HepG2 (cell line): ENCODE results near the gene SIRPA. TPM values are rescaled to one million over a fixed set of nuclear protein-coding genes. Genes with fewer than 3 reads are reported as not detected.

Source experiments
- ARHGAP35 ChIP-seq: sonication (generic); formaldehyde crosslinking; IDR thresholded peaks from 2 replicates; pipeline ENCODE4 v1.9.0; 2022; ENCODE audit warnings: mild to moderate bottlenecking, inconsistent platforms, moderate library complexity, missing genetic modification reagents, borderline replicate concordance
- CEBPG ChIP-seq: IDR thresholded peaks from 2 replicates; pipeline ENCODE4 v1.6.1; 2016
- CENPX ChIP-seq: sonication (generic); formaldehyde crosslinking; IDR thresholded peaks from 2 replicates; pipeline ENCODE4 v1.9.0; 2021; ENCODE audit warnings: mild to moderate bottlenecking, missing genetic modification reagents, moderate library complexity
- DR1 ChIP-seq: sonication (generic); formaldehyde crosslinking; IDR thresholded peaks from 2 replicates; pipeline ENCODE4 v1.8.0; 2021; ENCODE audit warnings: mild to moderate bottlenecking, missing genetic modification reagents, inconsistent platforms
- ERF ChIP-seq: IDR thresholded peaks from 2 replicates; pipeline ENCODE4 v1.6.1; 2018; ENCODE audit warnings: missing biosample characterization, missing genetic modification reagents
- EZH2 ChIP-seq: conservative IDR thresholded peaks from 2 replicates; pipeline ENCODE4 v1.6.1; 2012; ENCODE audit warnings: mild to moderate bottlenecking, low read depth, low read length, moderate library complexity
- GABPB1 ChIP-seq: IDR thresholded peaks from 2 replicates; pipeline ENCODE4 v1.6.1; 2016; ENCODE audit warnings: mild to moderate bottlenecking, missing genetic modification reagents, moderate library complexity, missing compliant biosample characterization
- KDM6A ChIP-seq: IDR thresholded peaks from 2 replicates; pipeline ENCODE4 v1.6.1; 2016; ENCODE audit warnings: low read depth
- MTF1 ChIP-seq: sonication (generic); formaldehyde crosslinking; IDR thresholded peaks from 2 replicates; pipeline ENCODE4 v1.5.0; 2020; ENCODE audit warnings: missing genetic modification reagents
- NR2F1 ChIP-seq, 2 experiments: fragments of 450-650 bp in 1 of 2; formaldehyde crosslinking in 1 of 2; IDR thresholded peaks; 2 replicates each; pipeline versions ENCODE4 v1.5.0 to v1.6.1; 2016 to 2020; ENCODE audit warnings: mild to moderate bottlenecking in 1 of 2, missing compliant biosample characterization in 1 of 2, missing genetic modification reagents in 1 of 2, moderate library complexity in 1 of 2
- PTBP1 ChIP-seq: fragments of 200-400 bp; formaldehyde crosslinking; IDR thresholded peaks from 2 replicates; pipeline ENCODE4 v1.6.1; 2018; ENCODE audit warnings: low read length, low read depth; ENCODE audit not compliant: poor library complexity, severe bottlenecking
- polyA plus RNA-seq, 8 experiments: library from polyadenylated mRNA; depleted of rRNA in 3 of 8; stranded (reverse) in 7 of 8; unstranded in 1 of 8; fragments of >200 nt; fragmentation: Illumina TruSeq in 4 of 8; extraction: Trizol in 4 of 8; gene quantifications; 2 replicates each; pipeline versions ENCODE4 v1.2.1 to v1.2.3, GENCODE V29; 2011 to 2016; ENCODE audit warnings: low read depth in 4 of 8, missing spikeins in 1 of 8, mixed read lengths in 1 of 8; ENCODE audit not compliant: insufficient read depth in 1 of 8
- total RNA-seq, 5 experiments: library from RNA; depleted of rRNA; stranded (reverse); fragments of >200 nt; fragmentation: Illumina TruSeq; extraction: Trizol; gene quantifications; 2 replicates each; pipeline ENCODE4 v1.2.3, GENCODE V29; 2016; ENCODE audit warnings: low read depth in 1 of 5
- TF ChIP-seq, protein P1 (sequence below): sonication (generic); formaldehyde crosslinking; IDR thresholded peaks from 2 replicates; pipeline ENCODE4 v1.5.0; 2020; ENCODE audit warnings: mild to moderate bottlenecking, missing genetic modification reagents, moderate library complexity
- TF ChIP-seq, protein P2 (sequence below): sonication (generic); formaldehyde crosslinking; IDR thresholded peaks from 2 replicates; pipeline ENCODE4 v1.4.0; 2020; ENCODE audit warnings: mild to moderate bottlenecking, low read depth, missing genetic modification reagents
- TF ChIP-seq, protein P3 (sequence below): sonication (generic); formaldehyde crosslinking; IDR thresholded peaks from 2 replicates; pipeline ENCODE4 v1.4.0; 2020; ENCODE audit warnings: missing genetic modification reagents, mild to moderate bottlenecking, borderline replicate concordance
- TF ChIP-seq, protein P4 (sequence below): sonication (generic); formaldehyde crosslinking; conservative IDR thresholded peaks from 2 replicates; pipeline ENCODE4 v1.8.1; 2023; ENCODE audit warnings: missing genetic modification reagents
- TF ChIP-seq, protein P5 (sequence below): sonication (generic); formaldehyde crosslinking; IDR thresholded peaks from 2 replicates; pipeline ENCODE4 v1.5.0; 2020; ENCODE audit warnings: mild to moderate bottlenecking, missing genetic modification reagents
- TF ChIP-seq, protein P6 (sequence below): IDR thresholded peaks from 2 replicates; pipeline ENCODE4 v1.6.1; 2016
- TF ChIP-seq, protein P7 (sequence below): IDR thresholded peaks from 2 replicates; pipeline ENCODE4 v1.6.1; 2018; ENCODE audit warnings: missing genetic modification reagents, mild to moderate bottlenecking, missing compliant biosample characterization

The SIRPA gene
- total and polyA plus RNA-seq, 2 of the 13 experiments (the other 11 are each of a cell fraction or from before 2014, with no cell fraction given) = 7.2 to 17.6 TPM

DNA sequence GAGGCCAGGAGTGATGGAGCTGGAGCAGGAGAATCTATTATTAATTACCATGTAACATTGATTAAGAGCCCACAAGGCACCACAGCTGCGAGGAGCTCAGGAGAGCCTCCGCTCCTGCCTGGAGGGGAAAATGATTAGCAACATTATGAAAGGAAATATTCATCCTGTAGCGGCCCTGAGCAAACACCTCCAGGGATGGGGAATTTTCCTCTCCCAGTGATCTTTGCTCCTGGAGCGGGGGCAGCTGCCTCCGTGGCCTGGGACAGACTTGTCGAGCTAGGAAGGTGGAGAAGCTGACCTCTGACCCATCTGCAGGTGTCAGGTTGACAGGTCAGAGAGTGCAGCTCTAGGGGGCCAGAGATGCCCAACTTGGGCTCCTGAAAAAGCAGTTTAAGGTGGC lies 40.1 kb upstream of the SIRPA start (continued):
- TF ChIP-seq, protein P1, sequence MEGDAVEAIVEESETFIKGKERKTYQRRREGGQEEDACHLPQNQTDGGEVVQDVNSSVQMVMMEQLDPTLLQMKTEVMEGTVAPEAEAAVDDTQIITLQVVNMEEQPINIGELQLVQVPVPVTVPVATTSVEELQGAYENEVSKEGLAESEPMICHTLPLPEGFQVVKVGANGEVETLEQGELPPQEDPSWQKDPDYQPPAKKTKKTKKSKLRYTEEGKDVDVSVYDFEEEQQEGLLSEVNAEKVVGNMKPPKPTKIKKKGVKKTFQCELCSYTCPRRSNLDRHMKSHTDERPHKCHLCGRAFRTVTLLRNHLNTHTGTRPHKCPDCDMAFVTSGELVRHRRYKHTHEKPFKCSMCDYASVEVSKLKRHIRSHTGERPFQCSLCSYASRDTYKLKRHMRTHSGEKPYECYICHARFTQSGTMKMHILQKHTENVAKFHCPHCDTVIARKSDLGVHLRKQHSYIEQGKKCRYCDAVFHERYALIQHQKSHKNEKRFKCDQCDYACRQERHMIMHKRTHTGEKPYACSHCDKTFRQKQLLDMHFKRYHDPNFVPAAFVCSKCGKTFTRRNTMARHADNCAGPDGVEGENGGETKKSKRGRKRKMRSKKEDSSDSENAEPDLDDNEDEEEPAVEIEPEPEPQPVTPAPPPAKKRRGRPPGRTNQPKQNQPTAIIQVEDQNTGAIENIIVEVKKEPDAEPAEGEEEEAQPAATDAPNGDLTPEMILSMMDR (CRISPR knock-in tag) = 0 out of 2 replicates have a peak, but pooled peaks have one; percentile 13
- TF ChIP-seq, protein P2, sequence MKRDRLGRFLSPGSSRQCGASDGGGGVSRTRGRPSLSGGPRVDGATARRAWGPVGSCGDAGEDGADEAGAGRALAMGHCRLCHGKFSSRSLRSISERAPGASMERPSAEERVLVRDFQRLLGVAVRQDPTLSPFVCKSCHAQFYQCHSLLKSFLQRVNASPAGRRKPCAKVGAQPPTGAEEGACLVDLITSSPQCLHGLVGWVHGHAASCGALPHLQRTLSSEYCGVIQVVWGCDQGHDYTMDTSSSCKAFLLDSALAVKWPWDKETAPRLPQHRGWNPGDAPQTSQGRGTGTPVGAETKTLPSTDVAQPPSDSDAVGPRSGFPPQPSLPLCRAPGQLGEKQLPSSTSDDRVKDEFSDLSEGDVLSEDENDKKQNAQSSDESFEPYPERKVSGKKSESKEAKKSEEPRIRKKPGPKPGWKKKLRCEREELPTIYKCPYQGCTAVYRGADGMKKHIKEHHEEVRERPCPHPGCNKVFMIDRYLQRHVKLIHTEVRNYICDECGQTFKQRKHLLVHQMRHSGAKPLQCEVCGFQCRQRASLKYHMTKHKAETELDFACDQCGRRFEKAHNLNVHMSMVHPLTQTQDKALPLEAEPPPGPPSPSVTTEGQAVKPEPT (CRISPR knock-in tag) = peak; percentile 67; the same call in 1 of the 2 replicates
- TF ChIP-seq MTF1 (CRISPR knock-in tag) (no peak), DR1 (CRISPR knock-in tag) (no peak), PTBP1 (no peak), ARHGAP35 (CRISPR knock-in tag) (no peak), NR2F1 (CRISPR knock-in tag; IDR thresholded peaks at IDR 0.05) (peak; percentile 86 to 92), KDM6A (peak; percentile 51; the same call in 1 of the 2 replicates), CEBPG (no peak), GABPB1 (CRISPR knock-in tag) (no peak), ERF (peak; percentile 70; the same call in 1 of the 2 replicates), CENPX (CRISPR knock-in tag) (no peak), EZH2 (no peak)
- TF ChIP-seq, protein P3, sequence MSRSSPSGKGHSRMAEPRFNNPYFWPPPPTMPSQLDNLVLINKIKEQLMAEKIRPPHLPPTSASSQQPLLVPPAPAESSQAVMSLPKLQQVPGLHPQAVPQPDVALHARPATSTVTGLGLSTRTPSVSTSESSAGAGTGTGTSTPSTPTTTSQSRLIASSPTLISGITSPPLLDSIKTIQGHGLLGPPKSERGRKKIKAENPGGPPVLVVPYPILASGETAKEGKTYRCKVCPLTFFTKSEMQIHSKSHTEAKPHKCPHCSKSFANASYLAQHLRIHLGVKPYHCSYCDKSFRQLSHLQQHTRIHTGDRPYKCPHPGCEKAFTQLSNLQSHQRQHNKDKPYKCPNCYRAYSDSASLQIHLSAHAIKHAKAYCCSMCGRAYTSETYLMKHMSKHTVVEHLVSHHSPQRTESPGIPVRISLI (CRISPR knock-in tag) = no peak
- TF ChIP-seq, protein P4, sequence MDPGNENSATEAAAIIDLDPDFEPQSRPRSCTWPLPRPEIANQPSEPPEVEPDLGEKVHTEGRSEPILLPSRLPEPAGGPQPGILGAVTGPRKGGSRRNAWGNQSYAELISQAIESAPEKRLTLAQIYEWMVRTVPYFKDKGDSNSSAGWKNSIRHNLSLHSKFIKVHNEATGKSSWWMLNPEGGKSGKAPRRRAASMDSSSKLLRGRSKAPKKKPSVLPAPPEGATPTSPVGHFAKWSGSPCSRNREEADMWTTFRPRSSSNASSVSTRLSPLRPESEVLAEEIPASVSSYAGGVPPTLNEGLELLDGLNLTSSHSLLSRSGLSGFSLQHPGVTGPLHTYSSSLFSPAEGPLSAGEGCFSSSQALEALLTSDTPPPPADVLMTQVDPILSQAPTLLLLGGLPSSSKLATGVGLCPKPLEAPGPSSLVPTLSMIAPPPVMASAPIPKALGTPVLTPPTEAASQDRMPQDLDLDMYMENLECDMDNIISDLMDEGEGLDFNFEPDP (CRISPR knock-in tag) = no peak
- TF ChIP-seq, protein P5, sequence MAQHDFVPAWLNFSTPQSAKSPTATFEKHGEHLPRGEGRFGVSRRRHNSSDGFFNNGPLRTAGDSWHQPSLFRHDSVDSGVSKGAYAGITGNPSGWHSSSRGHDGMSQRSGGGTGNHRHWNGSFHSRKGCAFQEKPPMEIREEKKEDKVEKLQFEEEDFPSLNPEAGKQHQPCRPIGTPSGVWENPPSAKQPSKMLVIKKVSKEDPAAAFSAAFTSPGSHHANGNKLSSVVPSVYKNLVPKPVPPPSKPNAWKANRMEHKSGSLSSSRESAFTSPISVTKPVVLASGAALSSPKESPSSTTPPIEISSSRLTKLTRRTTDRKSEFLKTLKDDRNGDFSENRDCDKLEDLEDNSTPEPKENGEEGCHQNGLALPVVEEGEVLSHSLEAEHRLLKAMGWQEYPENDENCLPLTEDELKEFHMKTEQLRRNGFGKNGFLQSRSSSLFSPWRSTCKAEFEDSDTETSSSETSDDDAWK (CRISPR knock-in tag) = no peak
- TF ChIP-seq, protein P6, sequence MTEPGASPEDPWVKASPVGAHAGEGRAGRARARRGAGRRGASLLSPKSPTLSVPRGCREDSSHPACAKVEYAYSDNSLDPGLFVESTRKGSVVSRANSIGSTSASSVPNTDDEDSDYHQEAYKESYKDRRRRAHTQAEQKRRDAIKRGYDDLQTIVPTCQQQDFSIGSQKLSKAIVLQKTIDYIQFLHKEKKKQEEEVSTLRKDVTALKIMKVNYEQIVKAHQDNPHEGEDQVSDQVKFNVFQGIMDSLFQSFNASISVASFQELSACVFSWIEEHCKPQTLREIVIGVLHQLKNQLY (CRISPR knock-in tag) = no peak
- TF ChIP-seq, protein P7, sequence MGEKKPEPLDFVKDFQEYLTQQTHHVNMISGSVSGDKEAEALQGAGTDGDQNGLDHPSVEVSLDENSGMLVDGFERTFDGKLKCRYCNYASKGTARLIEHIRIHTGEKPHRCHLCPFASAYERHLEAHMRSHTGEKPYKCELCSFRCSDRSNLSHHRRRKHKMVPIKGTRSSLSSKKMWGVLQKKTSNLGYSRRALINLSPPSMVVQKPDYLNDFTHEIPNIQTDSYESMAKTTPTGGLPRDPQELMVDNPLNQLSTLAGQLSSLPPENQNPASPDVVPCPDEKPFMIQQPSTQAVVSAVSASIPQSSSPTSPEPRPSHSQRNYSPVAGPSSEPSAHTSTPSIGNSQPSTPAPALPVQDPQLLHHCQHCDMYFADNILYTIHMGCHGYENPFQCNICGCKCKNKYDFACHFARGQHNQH (CRISPR knock-in tag) = peak; percentile 64; the same call in 1 of the 2 replicates
